Retina (tissue), 1 donor: ENCODE results near the gene MLXIPL.
A peak's percentile ranks its signal among the peaks of the same experiment; 100 is the strongest.
"Not testable (repeated sequence)": the region's sequence is repeated elsewhere in the genome, so short reads cannot be mapped to it uniquely, and the experiment has no call there.

Experiments used
- DNase-seq: peaks from one replicate; pipeline ENCODE4 v3.0.0-alpha.2; 2016

MLXIPL gene

GRCh38 chr7:73577627-73578341 is 46.5 kb downstream of the MLXIPL start:
- no peak for DNase-seq

- DNase-seq = no peak
These were observed 50.5 kb downstream of the MLXIPL start for GRCh38 chr7:73573791-73574190.

GRCh38 chr7:73573276-73573675 is 51.0 kb downstream of the MLXIPL start:
- DNase-seq = no peak

- DNase-seq = no peak
These were observed 51.5 kb downstream of the MLXIPL start for GRCh38 chr7:73572767-73573186.

- DNase-seq = no peak
These were observed 53.3 kb downstream of the MLXIPL start for GRCh38 chr7:73570977-73571376.

- DNase-seq = no peak
These were observed 53.8 kb downstream of the MLXIPL start for GRCh38 chr7:73570521-73570920.

GRCh38 chr7:73569042-73569608 is 55.2 kb downstream of the MLXIPL start:
- DNase-seq = no peak

GRCh38 chr7:73567846-73568685 is 56.3 kb downstream of the MLXIPL start:
- DNase-seq = no peak

- no peak for DNase-seq
These were observed 57.2 kb downstream of the MLXIPL start for GRCh38 chr7:73567140-73567539.

- DNase-seq = not testable (repeated sequence)
These were observed 57.9 kb downstream of the MLXIPL start for GRCh38 chr7:73566431-73566830.

- no peak for DNase-seq
These were observed 58.5 kb downstream of the MLXIPL start for GRCh38 chr7:73565675-73566340.

- no peak for DNase-seq
These were observed 64.0 kb downstream of the MLXIPL start for GRCh38 chr7:73560109-73560835.

GRCh38 chr7:73557397-73558257 is 66.7 kb downstream of the MLXIPL start, which contains the start of gene BCL7B:
Gene BCL7B, minus strand, starts transcription at chr7:73557690. Its CDS starts 112 bp downstream, at chr7:73557578.
- DNase-seq = peak; percentile 77

- peak; percentile 93 for DNase-seq
These were observed 67.3 kb downstream of the MLXIPL start for GRCh38 chr7:73557108-73557396.

- no peak for DNase-seq
These were observed 67.9 kb downstream of the MLXIPL start for GRCh38 chr7:73556208-73557107.

- DNase-seq = no peak
These were observed 68.8 kb downstream of the MLXIPL start for GRCh38 chr7:73555411-73555982.

- DNase-seq = not testable (repeated sequence)
These were observed 74.2 kb downstream of the MLXIPL start for GRCh38 chr7:73550093-73550492.

- no peak for DNase-seq
These were observed 75.1 kb downstream of the MLXIPL start for GRCh38 chr7:73549176-73549575.

GRCh38 chr7:73547841-73548240 is 76.5 kb downstream of the MLXIPL start:
- DNase-seq = no peak

- DNase-seq = no peak
These were observed 79.6 kb downstream of the MLXIPL start for GRCh38 chr7:73544678-73545077.
